Nephron (organoid): Measurements from ENCODE around the gene SOD2.
"Not testable (repeated sequence)": the region's sequence is repeated elsewhere in the genome, so short reads cannot be mapped to it uniquely, and the experiment has no call there.

Source experiments
- H3K27ac Mint-ChIP-seq, 3 experiments: 2 replicates each; pipeline ENCODE4 v1.8.0; 2020; ENCODE audit warnings: mixed read lengths in 3 of 3, mild to moderate bottlenecking in 2 of 3, moderate library complexity in 1 of 3
- H3K27me3 Mint-ChIP-seq: 2 replicates; pipeline ENCODE4 v1.8.0; 2021; ENCODE audit warnings: low read depth, mild to moderate bottlenecking, moderate library complexity, mixed read lengths
- H3K36me3 Mint-ChIP-seq: 2 replicates; pipeline ENCODE4 v1.8.0; 2020; ENCODE audit warnings: low read depth, mixed read lengths
- H3K4me1 Mint-ChIP-seq: 2 replicates; pipeline ENCODE4 v1.8.0; 2020; ENCODE audit warnings: mixed read lengths
- H3K4me3 Mint-ChIP-seq, 3 experiments: 2 replicates each; pipeline ENCODE4 v1.8.0; 2020; ENCODE audit warnings: mild to moderate bottlenecking in 3 of 3, mixed read lengths in 3 of 3, moderate library complexity in 2 of 3
- H3K9me3 Mint-ChIP-seq: 2 replicates; pipeline ENCODE4 v1.8.0; 2020; ENCODE audit warnings: mixed read lengths
- TF ChIP-seq, protein P1 (sequence below), 3 experiments: fragments of 200-600 bp; sonication (generic); IDR thresholded peaks; one replicate each; pipeline ENCODE4 v1.5.0; 2021; ENCODE audit warnings: antibody characterized with exemption in 3 of 3; ENCODE audit not compliant: unreplicated experiment in 3 of 3

Gene SOD2

DNA sequence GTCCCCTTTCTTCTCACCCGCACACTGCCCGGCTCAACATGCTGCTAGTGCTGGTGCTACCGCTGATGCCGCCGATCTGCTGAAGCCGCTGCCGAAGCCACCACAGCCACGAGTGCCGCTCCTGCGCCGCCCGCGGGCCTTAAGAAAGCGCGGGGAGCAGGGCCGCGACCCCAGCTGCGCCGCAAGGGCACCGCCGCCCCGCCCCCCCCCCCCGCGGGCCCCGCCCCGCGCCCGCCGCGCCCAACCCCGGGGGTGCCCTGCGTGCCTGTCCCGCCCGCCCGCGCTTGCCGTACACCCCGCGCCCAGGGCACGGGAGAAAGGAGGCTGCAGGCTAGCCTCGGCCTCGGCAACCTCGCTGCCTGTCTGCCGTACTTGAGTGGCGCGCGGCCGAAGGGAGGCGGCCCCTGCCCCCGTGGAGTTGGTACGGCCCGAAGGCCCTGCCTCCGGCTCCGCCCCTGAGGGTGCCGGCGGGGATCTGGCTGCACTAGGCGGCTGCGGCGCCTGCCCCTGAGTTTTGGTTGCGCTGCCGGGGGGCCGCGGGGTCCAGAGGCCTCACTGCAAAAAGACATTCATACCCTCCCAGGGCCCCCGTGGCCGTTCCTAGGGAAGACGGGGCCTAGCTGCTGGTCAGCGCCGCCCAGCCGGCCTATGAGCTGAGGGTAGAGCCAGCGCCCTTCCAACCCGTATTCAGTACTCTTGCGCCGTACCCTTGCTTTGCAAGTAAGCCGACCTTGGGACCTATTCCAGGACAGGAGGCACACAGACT lies at the start of gene SOD2:
SOD2 (minus strand) TSS at position 114 of the 766 bp plus-strand sequence; CDS start at position 40, 74 bp downstream.
- Mint-ChIP-seq H3K27me3 (no peaks in the 10 kb centered on the region), H3K27ac (peak within 1 kb of the TSS; percentile 96 to 99 (median 98)), H3K9me3 (no peaks in the 10 kb centered on the region), H3K4me1 (peaks cover 23% of the 10 kb centered on the region), H3K4me3 (peak within 1 kb of the TSS; percentile 92 to 98 (median 97)), H3K36me3 (peaks cover 20% of the 10 kb centered on the region)
- TF ChIP-seq, protein P1, sequence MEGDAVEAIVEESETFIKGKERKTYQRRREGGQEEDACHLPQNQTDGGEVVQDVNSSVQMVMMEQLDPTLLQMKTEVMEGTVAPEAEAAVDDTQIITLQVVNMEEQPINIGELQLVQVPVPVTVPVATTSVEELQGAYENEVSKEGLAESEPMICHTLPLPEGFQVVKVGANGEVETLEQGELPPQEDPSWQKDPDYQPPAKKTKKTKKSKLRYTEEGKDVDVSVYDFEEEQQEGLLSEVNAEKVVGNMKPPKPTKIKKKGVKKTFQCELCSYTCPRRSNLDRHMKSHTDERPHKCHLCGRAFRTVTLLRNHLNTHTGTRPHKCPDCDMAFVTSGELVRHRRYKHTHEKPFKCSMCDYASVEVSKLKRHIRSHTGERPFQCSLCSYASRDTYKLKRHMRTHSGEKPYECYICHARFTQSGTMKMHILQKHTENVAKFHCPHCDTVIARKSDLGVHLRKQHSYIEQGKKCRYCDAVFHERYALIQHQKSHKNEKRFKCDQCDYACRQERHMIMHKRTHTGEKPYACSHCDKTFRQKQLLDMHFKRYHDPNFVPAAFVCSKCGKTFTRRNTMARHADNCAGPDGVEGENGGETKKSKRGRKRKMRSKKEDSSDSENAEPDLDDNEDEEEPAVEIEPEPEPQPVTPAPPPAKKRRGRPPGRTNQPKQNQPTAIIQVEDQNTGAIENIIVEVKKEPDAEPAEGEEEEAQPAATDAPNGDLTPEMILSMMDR (IDR thresholded peaks at IDR 0.05; ENCODE audit: unreplicated experiment in 3 of 3): no peak

- H3K27ac Mint-ChIP-seq: no peak overlapping the region
- peaks cover 63% of the 10 kb centered on the region for H3K36me3 Mint-ChIP-seq
- TF ChIP-seq, protein P1 (IDR thresholded peaks at IDR 0.05; ENCODE audit: unreplicated experiment in 3 of 3): no peak
- H3K4me3 Mint-ChIP-seq: no peak overlapping the region
- H3K4me1 Mint-ChIP-seq: no peaks in the 10 kb centered on the region
- H3K27me3 Mint-ChIP-seq: no peaks in the 10 kb centered on the region
- no peaks in the 10 kb centered on the region for H3K9me3 Mint-ChIP-seq
These were observed 49.1 kb upstream of the SOD2 start for GRCh38 chr6:159742165-159742564.

GRCh38 chr6:159739341-159739740 lies 46.3 kb upstream of the SOD2 start:
- Mint-ChIP-seq H3K4me1 (no peaks in the 10 kb centered on the region), H3K9me3 (no peaks in the 10 kb centered on the region), H3K4me3 (no peak overlapping the region), H3K27me3 (no peaks in the 10 kb centered on the region), H3K27ac (no peak overlapping the region), H3K36me3 (peaks cover 41% of the 10 kb centered on the region)
- TF ChIP-seq, protein P1 (IDR thresholded peaks at IDR 0.05; ENCODE audit: unreplicated experiment in 3 of 3): no peak

- H3K36me3 Mint-ChIP-seq: peaks cover 30% of the 10 kb centered on the region
- H3K27me3 Mint-ChIP-seq: no peaks in the 10 kb centered on the region
- H3K27ac Mint-ChIP-seq: no peak overlapping the region
- peaks cover 5% of the 10 kb centered on the region for H3K4me1 Mint-ChIP-seq
- H3K9me3 Mint-ChIP-seq: no peaks in the 10 kb centered on the region
- TF ChIP-seq, protein P1 (IDR thresholded peaks at IDR 0.05; ENCODE audit: unreplicated experiment in 3 of 3): no peak
- H3K4me3 Mint-ChIP-seq: no peak overlapping the region
These were observed 43.9 kb upstream of the SOD2 start for GRCh38 chr6:159736908-159737307.

DNA sequence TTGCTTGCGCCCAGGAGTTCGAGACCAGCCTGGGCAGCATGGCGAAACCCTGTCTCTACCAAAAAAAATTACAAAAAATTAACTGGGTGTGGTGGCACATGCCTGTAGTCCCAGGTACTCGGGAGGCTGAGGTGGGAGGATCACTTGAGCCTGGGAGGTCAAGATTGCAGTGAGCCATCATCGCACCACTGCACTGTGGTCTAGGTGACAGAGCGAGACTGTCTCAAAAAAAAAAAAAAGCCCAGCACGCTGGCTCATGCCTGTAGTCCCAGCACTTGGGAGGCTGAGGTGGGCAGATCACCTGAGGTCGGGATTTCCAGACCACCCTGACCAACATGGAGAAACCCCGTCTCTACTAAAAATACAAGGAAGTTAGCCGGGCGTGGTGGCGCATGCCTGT lies 40.4 kb upstream of the SOD2 start:
- not testable (repeated sequence) for H3K4me3 Mint-ChIP-seq, H3K27me3 Mint-ChIP-seq, H3K27ac Mint-ChIP-seq, H3K9me3 Mint-ChIP-seq
- H3K36me3 Mint-ChIP-seq: peaks cover 21% of the 10 kb centered on the region
- H3K4me1 Mint-ChIP-seq: peaks cover 27% of the 10 kb centered on the region

DNA sequence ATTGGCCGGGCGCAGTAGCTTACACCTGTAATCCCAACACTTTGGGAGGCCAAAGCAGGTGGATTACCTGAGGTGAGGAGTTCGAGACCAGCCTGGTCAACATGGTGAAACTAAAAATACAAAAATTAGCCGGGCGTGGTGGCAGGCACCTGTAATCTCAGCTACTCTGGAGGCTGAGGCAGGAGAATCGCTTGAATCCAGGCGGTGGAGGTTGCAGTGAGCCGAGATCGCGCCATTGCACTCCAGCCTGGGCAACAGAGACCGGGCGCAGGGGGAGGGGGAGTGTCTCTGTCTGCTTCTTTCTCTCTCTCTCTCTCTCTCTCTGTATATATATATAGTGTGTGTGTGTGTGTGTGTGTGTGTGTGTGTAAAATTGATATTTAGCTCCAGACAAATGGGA lies 39.5 kb upstream of the SOD2 start:
- H3K27ac Mint-ChIP-seq, H3K27me3 Mint-ChIP-seq, H3K4me3 Mint-ChIP-seq, H3K9me3 Mint-ChIP-seq: not testable (repeated sequence)
- Mint-ChIP-seq H3K36me3 (peaks cover 13% of the 10 kb centered on the region), H3K4me1 (peaks cover 29% of the 10 kb centered on the region)

DNA sequence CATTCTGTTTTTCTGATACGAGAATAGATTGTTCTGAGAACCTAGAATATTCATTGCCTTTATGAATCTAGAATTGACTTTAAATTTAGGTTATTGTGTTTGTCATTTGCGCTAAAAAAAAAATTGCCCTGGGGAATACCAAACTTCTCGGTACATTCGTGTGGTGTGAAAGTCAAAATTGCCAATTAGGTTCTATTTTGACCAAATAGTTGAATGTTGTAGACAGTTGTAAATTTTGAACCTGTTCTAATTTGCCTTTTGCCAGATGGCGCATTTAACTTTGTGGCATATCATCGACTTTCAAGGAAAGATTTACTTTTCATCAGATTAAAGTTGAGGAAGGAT lies 37.3 kb upstream of the SOD2 start:
- peaks cover 36% of the 10 kb centered on the region for H3K4me1 Mint-ChIP-seq
- peak overlapping the region; percentile 48 to 66 (median 56) for H3K4me3 Mint-ChIP-seq
- no peaks in the 10 kb centered on the region for H3K9me3 Mint-ChIP-seq
- H3K36me3 Mint-ChIP-seq: peaks cover 19% of the 10 kb centered on the region
- peak overlapping the region in 1 of 3 experiments; percentile 37 for H3K27ac Mint-ChIP-seq
- no peaks in the 10 kb centered on the region for H3K27me3 Mint-ChIP-seq
- TF ChIP-seq, protein P1 (IDR thresholded peaks at IDR 0.05; ENCODE audit: unreplicated experiment in 3 of 3): no peak
